ENCODE data around the gene YEATS4.

The YEATS4 gene

GRCh38 chr12:69396963-69397362 is 37.4 kb downstream of the YEATS4 start:
- no peak for DNase-seq

- no peak for DNase-seq
Observed at GRCh38 chr12:69397978-69398377, 38.4 kb downstream of the YEATS4 start.

GRCh38 chr12:69401940-69402339 is 42.4 kb downstream of the YEATS4 start:
- no peak for DNase-seq

GRCh38 chr12:69404851-69405565 is 45.5 kb downstream of the YEATS4 start:
- no peak for DNase-seq

- DNase-seq = no peak
Observed at GRCh38 chr12:69405566-69405865, 46.0 kb downstream of the YEATS4 start.

GRCh38 chr12:69406217-69406616 is 46.7 kb downstream of the YEATS4 start:
- no peak for DNase-seq

- no peak for DNase-seq
Observed at GRCh38 chr12:69410571-69410970, 51.0 kb downstream of the YEATS4 start.

- no peak for DNase-seq
Observed at GRCh38 chr12:69412655-69413054, 53.1 kb downstream of the YEATS4 start.

GRCh38 chr12:69415471-69416275 is 56.1 kb downstream of the YEATS4 start:
- DNase-seq = no peak

GRCh38 chr12:69417231-69417630 is 57.7 kb downstream of the YEATS4 start:
- no peak for DNase-seq

- DNase-seq = no peak
Observed at GRCh38 chr12:69417741-69418167, 58.2 kb downstream of the YEATS4 start.

GRCh38 chr12:69419701-69420100 is 60.2 kb downstream of the YEATS4 start:
- no peak for DNase-seq

- no peak for DNase-seq
Observed at GRCh38 chr12:69421548-69421947, 62.0 kb downstream of the YEATS4 start.

GRCh38 chr12:69423037-69423905 is 63.7 kb downstream of the YEATS4 start:
- no peak for DNase-seq

- no peak for DNase-seq
Observed at GRCh38 chr12:69425417-69425816, 65.9 kb downstream of the YEATS4 start.

- DNase-seq = no peak
Observed at GRCh38 chr12:69428351-69429073, 69.0 kb downstream of the YEATS4 start.

GRCh38 chr12:69430942-69431590 is 71.5 kb downstream of the YEATS4 start:
- DNase-seq = no peak

GRCh38 chr12:69431591-69432222 is 72.2 kb downstream of the YEATS4 start:
- peak; percentile 23 for DNase-seq

- DNase-seq = no peak
Observed at GRCh38 chr12:69433653-69434052, 74.1 kb downstream of the YEATS4 start.

- no peak for DNase-seq
Observed at GRCh38 chr12:69435644-69436043, 76.1 kb downstream of the YEATS4 start.

- no peak for DNase-seq
Observed at GRCh38 chr12:69437073-69437472, 77.5 kb downstream of the YEATS4 start.

- DNase-seq = no peak
Observed at GRCh38 chr12:69438539-69438938, 79.0 kb downstream of the YEATS4 start.
